Hepatocyte (in vitro differentiated cells): ENCODE measurements around the gene BHLHE23.

Experiments
- CTCF ChIP-seq: fragments of 200-600 bp; sonication (generic); IDR thresholded peaks from 2 replicates; pipeline ENCODE4 v1.5.1; 2016; ENCODE audit warnings: antibody characterized with exemption, mild to moderate bottlenecking; ENCODE audit not compliant: poor library complexity
- EZH2 ChIP-seq: fragments of 200-600 bp; sonication (generic); IDR thresholded peaks from 2 replicates; pipeline ENCODE4 v1.6.1; 2016; ENCODE audit warnings: antibody characterized with exemption, mild to moderate bottlenecking, borderline replicate concordance

DNA sequence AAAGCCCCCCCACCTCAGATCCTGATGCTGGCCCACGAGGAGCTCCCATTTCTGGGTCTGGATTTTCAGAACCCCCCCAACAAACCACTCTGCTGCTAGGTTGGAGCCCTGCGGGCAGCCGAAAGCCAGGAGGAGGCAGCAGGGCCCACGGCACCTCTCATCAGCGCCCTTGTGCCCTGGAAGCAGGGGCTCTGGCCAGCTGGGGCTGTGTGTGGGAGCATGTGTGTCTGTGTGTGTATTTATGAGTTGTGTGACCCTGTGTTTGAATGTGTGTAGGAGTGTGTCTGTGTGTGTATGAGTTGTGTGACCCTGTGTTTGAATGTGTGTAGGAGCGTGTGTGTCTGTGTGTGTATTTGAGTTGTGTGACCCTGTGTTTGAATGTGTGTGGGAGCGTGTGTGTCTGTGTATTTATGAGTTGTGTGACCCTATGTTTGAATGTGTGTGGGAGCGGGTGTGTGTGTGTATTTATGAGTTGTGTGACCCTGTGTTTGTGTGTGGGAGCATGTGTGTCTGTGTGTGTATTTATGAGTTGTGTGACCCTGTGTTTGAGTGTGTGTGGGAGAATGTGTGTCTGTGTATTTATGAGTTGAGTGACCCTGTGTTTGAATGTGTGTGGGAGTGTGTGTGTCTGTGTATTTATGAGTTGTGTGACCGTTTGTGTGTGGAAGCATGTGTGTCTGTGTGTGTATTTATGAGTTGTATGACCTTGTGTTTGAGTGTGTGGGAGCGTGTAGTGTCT lies 35.4 kb downstream of the BHLHE23 start:
- TF ChIP-seq CTCF (no peak), EZH2 (no peak)
